HT1080 (cell line): ENCODE data around the gene RAB27B. TPM values are rescaled to one million over a fixed set of nuclear protein-coding genes. Genes with fewer than 3 reads are reported as not detected.
"Not testable (repeated sequence)": the region's sequence is repeated elsewhere in the genome, so short reads cannot be mapped to it uniquely, and the experiment has no call there.

Experiments used
- DNase-seq: peaks from one replicate; pipeline ENCODE4 v3.0.0-alpha.2; 2015; ENCODE audit warnings: low read depth
- total RNA-seq: library from RNA; depleted of rRNA; stranded (reverse); fragments of >200 nt; shearing (Covaris generic); gene quantifications from 2 replicates; pipeline ENCODE4 v1.2.3, GENCODE V29; 2014

Gene RAB27B
- total RNA-seq, 1 experiment from 2014 or later, result 27.7 TPM

GRCh38 chr18:54813977-54814565, 14.2 kb upstream of the RAB27B start:
- no peak for DNase-seq

GRCh38 chr18:54815086-54815485, 13.2 kb upstream of the RAB27B start:
- DNase-seq, result no peak

- DNase-seq, result not testable (repeated sequence)
Observed at GRCh38 chr18:54820785-54821275, 7.4 kb upstream of the RAB27B start.

- DNase-seq, result peak; percentile 93
Observed at GRCh38 chr18:54822872-54823845, 5.1 kb upstream of the RAB27B start.

- DNase-seq, result no peak
Observed at GRCh38 chr18:54824761-54825160, 3.5 kb upstream of the RAB27B start.

- DNase-seq, result no peak
Observed at GRCh38 chr18:54825601-54826344, 2.5 kb upstream of the RAB27B start.

- DNase-seq, result no peak
Observed at GRCh38 chr18:54828986-54829385, 709 bp downstream of the RAB27B start.

GRCh38 chr18:54829856-54830255, 1.6 kb downstream of the RAB27B start:
- no peak for DNase-seq

- DNase-seq, result no peak
Observed at GRCh38 chr18:54830260-54830659, 2.0 kb downstream of the RAB27B start.

GRCh38 chr18:54830866-54831265, 2.6 kb downstream of the RAB27B start:
- DNase-seq, result no peak

GRCh38 chr18:54835944-54836343, 7.7 kb downstream of the RAB27B start:
- no peak for DNase-seq

- DNase-seq, result peak; percentile 13
Observed at GRCh38 chr18:54843314-54843713, 15.0 kb downstream of the RAB27B start.

- no peak for DNase-seq
Observed at GRCh38 chr18:54845787-54846186, 17.5 kb downstream of the RAB27B start.

- DNase-seq, result no peak
Observed at GRCh38 chr18:54848121-54848520, 19.8 kb downstream of the RAB27B start.

GRCh38 chr18:54849683-54850082, 21.4 kb downstream of the RAB27B start:
- no peak for DNase-seq

GRCh38 chr18:54850598-54850997, 22.3 kb downstream of the RAB27B start:
- no peak for DNase-seq

GRCh38 chr18:54852780-54853675, 24.8 kb downstream of the RAB27B start:
- DNase-seq, result peak; percentile 77

GRCh38 chr18:54855050-54855449, 26.8 kb downstream of the RAB27B start:
- not testable (repeated sequence) for DNase-seq

GRCh38 chr18:54856105-54856646, 27.9 kb downstream of the RAB27B start:
- DNase-seq, result no peak

- no peak for DNase-seq
Observed at GRCh38 chr18:54857499-54857898, 29.2 kb downstream of the RAB27B start.
